ENCODE measurements around the gene HAGH. TPM values are rescaled to one million over a fixed set of nuclear protein-coding genes. Genes with fewer than 3 reads are reported as not detected.
A peak's percentile ranks its signal among the peaks of the same experiment; 100 is the strongest.

HAGH gene
- total and polyA plus RNA-seq, 9 of the 15 experiments (the other 6 are each of a cell fraction or from before 2014, with no cell fraction given) = 0.46 to 35.1 (median 16.8) TPM

DNA sequence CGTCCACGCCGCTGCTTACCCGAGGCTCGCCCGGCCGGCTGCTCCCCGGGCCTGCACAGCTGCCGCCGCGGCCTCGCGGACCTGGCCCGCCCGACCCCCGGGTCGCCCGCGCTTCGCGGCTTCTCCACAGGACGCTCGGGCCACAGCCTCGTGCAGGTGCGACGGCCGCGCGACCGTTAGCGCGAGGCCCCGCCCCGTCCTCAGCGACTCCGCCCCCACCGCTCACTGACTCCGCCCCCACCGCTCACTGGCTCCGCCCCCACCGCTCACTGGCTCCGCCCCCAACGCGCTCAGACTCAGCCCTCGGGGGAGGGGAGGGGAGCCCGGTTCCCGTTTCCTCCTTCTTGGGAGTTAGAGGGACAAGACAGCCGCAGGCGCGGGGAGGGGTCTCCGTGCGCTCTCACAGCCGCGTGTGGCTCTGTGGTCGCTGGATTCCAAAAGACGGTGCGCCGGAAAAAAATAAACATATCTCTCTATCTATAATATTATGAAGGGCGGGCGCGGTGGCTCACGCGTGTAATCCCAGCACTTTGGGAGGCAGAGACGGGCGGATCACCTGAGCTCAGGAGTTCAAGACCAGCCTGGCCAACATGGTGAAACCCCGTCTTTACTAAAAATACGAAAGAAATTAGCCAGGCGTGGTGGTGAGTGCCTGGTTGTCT, 45.5 kb upstream of the HAGH start, which contains the start of gene MEIOB (continued):
- TF ChIP-seq ZBTB9 (CRISPR knock-in tag; IDR thresholded peaks at IDR 0.05) (0 out of 2 replicates have a peak, but pooled peaks have one; percentile 17), HDAC2 (IDR thresholded peaks at IDR 0.05) (peak; percentile 68; the same call in 1 of the 2 replicates), JUN (IDR thresholded peaks at IDR 0.05; ENCODE audit: borderline replicate concordance, low read depth, low read length) (0 out of 2 replicates have a peak, but pooled peaks have one; percentile 11), JUN (CRISPR knock-in tag; IDR thresholded peaks at IDR 0.05; ENCODE audit: borderline replicate concordance) (0 out of 2 replicates have a peak, but pooled peaks have one; percentile 46), ARNT (IDR thresholded peaks at IDR 0.05) (no peak), BCOR (IDR thresholded peaks at IDR 0.05) (peak; percentile 73; the same call in 1 of the 2 replicates), NFIX (CRISPR knock-in tag; IDR thresholded peaks at IDR 0.05; ENCODE audit: low read depth) (no peak), E2F5 (CRISPR knock-in tag; IDR thresholded peaks at IDR 0.05) (no peak), NBN (IDR thresholded peaks at IDR 0.05; ENCODE audit: low read depth) (peak; percentile 61; the same call in 1 of the 2 replicates), E2F6 (IDR thresholded peaks at IDR 0.05; ENCODE audit: borderline replicate concordance in 1 of 2, extremely low read depth in 1 of 2, insufficient read depth in 1 of 2, insufficient read length in 1 of 2, low read depth in 1 of 2, low read length in 1 of 2, poor library complexity in 1 of 2, severe bottlenecking in 1 of 2) (peak; percentile 93 to 98), NFE2L1 (tag; IDR thresholded peaks at IDR 0.05; ENCODE audit: borderline replicate concordance, low read depth) (no peak)
- TF ChIP-seq, protein P1, sequence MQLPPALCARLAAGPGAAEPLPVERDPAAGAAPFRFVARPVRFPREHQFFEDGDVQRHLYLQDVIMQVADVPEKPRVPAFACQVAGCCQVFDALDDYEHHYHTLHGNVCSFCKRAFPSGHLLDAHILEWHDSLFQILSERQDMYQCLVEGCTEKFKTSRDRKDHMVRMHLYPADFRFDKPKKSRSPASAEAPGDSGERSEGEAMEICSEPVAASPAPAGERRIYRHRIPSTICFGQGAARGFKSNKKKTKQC (CRISPR knock-in tag; IDR thresholded peaks at IDR 0.05) = peak; percentile 69; the same call in 1 of the 2 replicates
- TF ChIP-seq, protein P2, sequence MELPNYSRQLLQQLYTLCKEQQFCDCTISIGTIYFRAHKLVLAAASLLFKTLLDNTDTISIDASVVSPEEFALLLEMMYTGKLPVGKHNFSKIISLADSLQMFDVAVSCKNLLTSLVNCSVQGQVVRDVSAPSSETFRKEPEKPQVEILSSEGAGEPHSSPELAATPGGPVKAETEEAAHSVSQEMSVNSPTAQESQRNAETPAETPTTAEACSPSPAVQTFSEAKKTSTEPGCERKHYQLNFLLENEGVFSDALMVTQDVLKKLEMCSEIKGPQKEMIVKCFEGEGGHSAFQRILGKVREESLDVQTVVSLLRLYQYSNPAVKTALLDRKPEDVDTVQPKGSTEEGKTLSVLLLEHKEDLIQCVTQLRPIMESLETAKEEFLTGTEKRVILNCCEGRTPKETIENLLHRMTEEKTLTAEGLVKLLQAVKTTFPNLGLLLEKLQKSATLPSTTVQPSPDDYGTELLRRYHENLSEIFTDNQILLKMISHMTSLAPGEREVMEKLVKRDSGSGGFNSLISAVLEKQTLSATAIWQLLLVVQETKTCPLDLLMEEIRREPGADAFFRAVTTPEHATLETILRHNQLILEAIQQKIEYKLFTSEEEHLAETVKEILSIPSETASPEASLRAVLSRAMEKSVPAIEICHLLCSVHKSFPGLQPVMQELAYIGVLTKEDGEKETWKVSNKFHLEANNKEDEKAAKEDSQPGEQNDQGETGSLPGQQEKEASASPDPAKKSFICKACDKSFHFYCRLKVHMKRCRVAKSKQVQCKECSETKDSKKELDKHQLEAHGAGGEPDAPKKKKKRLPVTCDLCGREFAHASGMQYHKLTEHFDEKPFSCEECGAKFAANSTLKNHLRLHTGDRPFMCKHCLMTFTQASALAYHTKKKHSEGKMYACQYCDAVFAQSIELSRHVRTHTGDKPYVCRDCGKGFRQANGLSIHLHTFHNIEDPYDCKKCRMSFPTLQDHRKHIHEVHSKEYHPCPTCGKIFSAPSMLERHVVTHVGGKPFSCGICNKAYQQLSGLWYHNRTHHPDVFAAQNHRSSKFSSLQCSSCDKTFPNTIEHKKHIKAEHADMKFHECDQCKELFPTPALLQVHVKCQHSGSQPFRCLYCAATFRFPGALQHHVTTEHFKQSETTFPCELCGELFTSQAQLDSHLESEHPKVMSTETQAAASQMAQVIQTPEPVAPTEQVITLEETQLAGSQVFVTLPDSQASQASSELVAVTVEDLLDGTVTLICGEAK (IDR thresholded peaks at IDR 0.05) = peak; percentile 55; the same call in 1 of the 2 replicates
- TF ChIP-seq, protein P2 (CRISPR knock-in tag; IDR thresholded peaks at IDR 0.05) = no peak

Data from K562 (cell line).